Measurements from ENCODE around the gene CYB5R3.

Gene CYB5R3

DNA sequence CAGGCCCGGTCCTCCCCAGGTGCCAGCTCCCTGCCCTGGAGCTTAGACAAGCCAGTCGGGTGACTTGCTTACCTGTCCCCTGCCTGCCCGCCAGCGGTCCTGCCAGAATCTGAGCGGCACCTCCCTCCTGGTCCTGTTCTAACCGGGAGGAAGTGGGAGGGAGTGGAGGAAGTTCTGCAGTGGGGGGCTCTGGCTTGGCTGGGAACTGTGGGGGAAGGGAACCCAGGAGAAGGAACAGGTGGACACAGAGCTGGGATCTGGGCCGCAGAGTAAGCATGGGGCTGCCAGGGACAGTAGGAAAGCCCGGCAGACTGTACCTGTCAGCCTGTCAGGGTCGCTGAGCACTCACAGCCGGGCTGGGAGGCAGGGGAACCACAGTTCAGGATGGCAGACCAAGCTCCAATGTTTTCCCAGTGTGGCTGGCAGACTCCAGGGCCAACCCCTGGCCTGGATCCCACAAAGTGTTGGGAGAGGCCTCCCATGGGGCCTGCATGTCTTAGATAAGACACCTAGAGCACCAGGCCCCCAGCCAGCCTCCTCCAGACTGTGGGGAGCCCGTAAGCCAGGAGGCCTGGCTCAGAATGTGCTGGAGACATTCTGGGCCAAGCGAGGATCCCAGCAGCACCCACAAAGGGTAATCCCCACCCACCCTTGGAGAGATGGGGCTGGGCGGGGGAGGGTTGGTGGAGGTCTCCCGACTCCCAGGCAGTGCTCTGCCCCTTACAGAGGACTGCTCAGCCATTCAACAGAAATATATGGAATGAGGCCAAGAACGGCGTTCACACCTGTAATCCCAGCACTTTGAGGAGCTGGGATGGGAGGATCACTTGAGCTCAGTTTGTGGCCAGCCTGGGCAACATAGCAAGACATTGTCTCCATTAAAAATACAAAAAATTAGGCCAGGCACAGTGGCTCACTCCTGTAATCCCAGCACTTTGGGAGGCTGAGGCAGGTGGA, 2.3 kb downstream of the CYB5R3 start:
- TF ChIP-seq YY1 (IDR thresholded peaks at IDR 0.05; ENCODE audit: insufficient read depth, insufficient read length) (no peak), SUZ12 (IDR thresholded peaks at IDR 0.05; ENCODE audit: extremely low read depth, insufficient read depth, insufficient read length) (no peak), ZNF274 (IDR thresholded peaks at IDR 0.05; ENCODE audit: low read depth, low read length) (no peak)
- no peaks in the 10 kb centered on the region for H3K27me3 ChIP-seq (ENCODE audit: insufficient read depth, insufficient read length)
- H3K9me3 ChIP-seq (ENCODE audit: insufficient read depth, low read length) = no peaks in the 10 kb centered on the region
- DNase-seq (ENCODE audit: low read depth, low spot score) = no peak
- H3K4me3 ChIP-seq (ENCODE audit: insufficient read length, low read depth) = no peak overlapping the region
- peaks cover 15% of the 10 kb centered on the region for H3K4me1 ChIP-seq (ENCODE audit: insufficient read depth, insufficient read length)
- H3K9ac ChIP-seq (ENCODE audit: insufficient read length, low read depth) = no peak overlapping the region
- H3K36me3 ChIP-seq (ENCODE audit: insufficient read depth, insufficient read length, low read length) = peaks cover 19% of the 10 kb centered on the region

DNA sequence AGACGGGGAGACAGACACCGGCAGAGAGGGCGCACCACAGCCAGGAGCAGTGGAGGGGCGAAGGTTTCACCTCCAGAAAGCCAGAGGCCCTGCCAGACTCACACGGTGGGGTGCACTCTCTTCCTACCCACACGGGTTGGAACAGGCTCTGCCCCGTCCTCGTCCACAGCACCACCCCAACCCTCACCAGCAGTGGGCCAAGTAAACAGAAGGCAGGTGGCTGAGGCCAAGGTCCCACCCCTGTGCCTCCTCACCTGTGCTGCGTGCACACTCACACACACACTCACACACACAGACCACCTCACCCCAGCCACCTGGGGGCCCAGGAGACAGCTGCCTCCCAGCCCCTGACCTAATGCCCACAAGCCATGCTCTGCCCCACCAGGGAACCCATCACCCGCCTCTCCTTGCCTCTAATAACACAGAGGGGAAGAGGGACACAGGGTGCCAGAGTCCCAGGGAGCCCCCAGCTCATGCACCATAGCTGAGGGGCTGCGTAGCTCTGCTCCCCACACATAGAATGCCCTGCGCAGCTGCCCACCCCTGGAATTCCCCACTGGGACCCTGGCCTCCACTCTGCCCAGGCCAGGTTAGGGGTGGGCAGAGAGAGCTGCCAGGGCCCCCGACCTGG, 3.1 kb downstream of the CYB5R3 start:
- Histone ChIP-seq H3K4me1 (ENCODE audit: insufficient read depth, insufficient read length) (peaks cover 15% of the 10 kb centered on the region), H3K27me3 (ENCODE audit: insufficient read depth, insufficient read length) (no peaks in the 10 kb centered on the region), H3K9ac (ENCODE audit: insufficient read length, low read depth) (no peak overlapping the region), H3K36me3 (ENCODE audit: insufficient read depth, insufficient read length, low read length) (peaks cover 19% of the 10 kb centered on the region), H3K9me3 (ENCODE audit: insufficient read depth, low read length) (no peaks in the 10 kb centered on the region), H3K4me3 (ENCODE audit: insufficient read length, low read depth) (no peak overlapping the region)
- DNase-seq (ENCODE audit: low read depth, low spot score) = no peak
- TF ChIP-seq SUZ12 (IDR thresholded peaks at IDR 0.05; ENCODE audit: extremely low read depth, insufficient read depth, insufficient read length) (no peak), ZNF274 (IDR thresholded peaks at IDR 0.05; ENCODE audit: low read depth, low read length) (no peak), YY1 (IDR thresholded peaks at IDR 0.05; ENCODE audit: insufficient read depth, insufficient read length) (no peak)

- H3K27me3 ChIP-seq (ENCODE audit: insufficient read depth, insufficient read length) = no peaks in the 10 kb centered on the region
- peaks cover 15% of the 10 kb centered on the region for H3K4me1 ChIP-seq (ENCODE audit: insufficient read depth, insufficient read length)
- no peaks in the 10 kb centered on the region for H3K9me3 ChIP-seq (ENCODE audit: insufficient read depth, low read length)
- no peak for DNase-seq (ENCODE audit: low read depth, low spot score)
- no peak for TF ChIP-seq SUZ12 (IDR thresholded peaks at IDR 0.05; ENCODE audit: extremely low read depth, insufficient read depth, insufficient read length)
- TF ChIP-seq YY1 (IDR thresholded peaks at IDR 0.05; ENCODE audit: insufficient read depth, insufficient read length) = no peak
- no peak for TF ChIP-seq ZNF274 (IDR thresholded peaks at IDR 0.05; ENCODE audit: low read depth, low read length)
- H3K36me3 ChIP-seq (ENCODE audit: insufficient read depth, insufficient read length, low read length) = peaks cover 19% of the 10 kb centered on the region
- H3K9ac ChIP-seq (ENCODE audit: insufficient read length, low read depth) = peak overlapping the region; percentile 10
- no peak overlapping the region for H3K4me3 ChIP-seq (ENCODE audit: insufficient read length, low read depth)
Observed at GRCh38 chr22:42645341-42645937, 3.8 kb downstream of the CYB5R3 start.

DNA sequence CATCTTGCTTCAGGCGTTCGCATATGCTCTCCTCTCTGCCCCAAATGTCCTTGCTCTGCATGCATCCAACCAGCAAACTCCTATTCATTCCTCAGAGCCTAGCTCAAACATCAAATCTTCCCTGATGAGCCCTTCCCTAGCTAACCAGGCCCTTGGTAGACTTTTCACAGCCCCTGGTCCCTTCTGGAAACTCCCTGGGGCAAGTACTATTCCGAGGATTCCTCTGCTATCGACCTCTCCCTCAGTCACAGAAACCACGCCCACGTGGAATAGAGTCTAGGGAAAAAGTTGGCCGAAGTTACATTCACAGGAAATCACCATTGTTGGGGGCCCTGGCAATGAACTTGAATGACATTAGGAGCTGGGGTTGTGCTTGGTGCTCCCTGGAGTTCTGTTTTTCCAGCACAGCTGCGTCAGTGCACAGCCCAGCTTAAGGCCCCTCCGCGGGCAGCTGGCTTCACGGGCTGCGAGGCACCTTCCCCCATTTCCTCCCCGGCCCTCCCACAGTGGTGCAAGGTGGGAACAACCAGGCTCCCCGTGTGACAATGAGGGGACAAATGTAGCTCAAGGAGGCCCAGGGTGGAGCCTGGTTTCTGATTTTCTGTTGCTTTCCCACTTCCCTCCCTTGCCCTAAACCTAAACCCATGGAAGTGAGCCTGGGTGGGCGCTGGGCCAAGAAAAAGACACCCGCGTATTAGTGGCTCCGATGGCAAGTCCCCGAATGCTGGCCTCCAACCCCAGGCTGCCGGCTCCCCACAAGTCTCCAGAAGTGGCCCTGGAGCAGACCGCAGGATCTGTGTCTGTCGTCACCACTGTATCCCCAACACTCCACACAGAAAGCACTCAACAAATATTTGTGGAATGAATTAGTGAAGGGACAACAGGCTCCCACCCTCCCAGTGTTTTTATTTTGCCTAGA, 4.5 kb downstream of the CYB5R3 start:
- no peak overlapping the region for H3K4me3 ChIP-seq (ENCODE audit: insufficient read length, low read depth)
- H3K36me3 ChIP-seq (ENCODE audit: insufficient read depth, insufficient read length, low read length) = peaks cover 19% of the 10 kb centered on the region
- peaks cover 15% of the 10 kb centered on the region for H3K4me1 ChIP-seq (ENCODE audit: insufficient read depth, insufficient read length)
- H3K9ac ChIP-seq (ENCODE audit: insufficient read length, low read depth) = no peak overlapping the region
- DNase-seq (ENCODE audit: low read depth, low spot score) = no peak
- H3K9me3 ChIP-seq (ENCODE audit: insufficient read depth, low read length) = no peaks in the 10 kb centered on the region
- H3K27me3 ChIP-seq (ENCODE audit: insufficient read depth, insufficient read length) = no peaks in the 10 kb centered on the region
- TF ChIP-seq YY1 (IDR thresholded peaks at IDR 0.05; ENCODE audit: insufficient read depth, insufficient read length) = no peak
- TF ChIP-seq ZNF274 (IDR thresholded peaks at IDR 0.05; ENCODE audit: low read depth, low read length) = no peak
- TF ChIP-seq SUZ12 (IDR thresholded peaks at IDR 0.05; ENCODE audit: extremely low read depth, insufficient read depth, insufficient read length) = no peak

DNA sequence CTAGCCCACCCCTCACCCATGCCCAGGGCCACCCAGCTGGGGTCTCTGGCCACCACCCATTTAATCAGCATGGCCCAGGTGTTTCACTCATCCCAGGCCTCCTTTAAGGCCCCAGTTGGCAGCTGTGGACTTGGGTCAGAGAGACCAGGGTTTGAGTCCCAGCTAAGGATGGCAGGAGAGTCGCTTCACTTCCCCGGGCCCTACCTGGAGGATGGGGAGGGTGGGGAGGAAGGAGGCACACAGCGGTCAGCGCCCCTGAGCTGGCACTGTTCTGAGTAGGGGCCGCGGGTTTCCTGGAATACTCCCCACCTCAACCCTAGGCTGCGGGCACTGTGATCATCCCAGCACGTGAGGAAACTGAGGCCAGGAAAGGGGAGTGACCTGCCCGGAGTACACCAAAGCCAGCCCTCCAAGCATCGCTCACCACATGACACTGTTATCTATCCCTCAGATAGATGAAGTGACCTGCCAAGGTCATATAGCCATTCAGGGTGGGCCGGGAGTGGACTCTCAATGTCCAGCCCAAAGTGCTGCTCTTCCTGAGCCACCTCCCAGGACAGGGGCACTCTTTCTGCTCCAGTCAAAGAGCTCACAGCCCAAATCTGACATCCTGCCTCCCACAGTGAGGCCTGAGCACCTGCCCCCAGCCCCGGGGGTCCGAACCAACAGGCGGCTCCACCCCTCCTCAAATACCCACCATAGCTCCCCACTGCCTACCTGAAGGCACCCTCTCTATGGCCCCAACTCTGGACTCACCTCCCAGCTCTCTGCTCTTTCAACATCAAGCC, 5.4 kb downstream of the CYB5R3 start:
- no peak for TF ChIP-seq YY1 (IDR thresholded peaks at IDR 0.05; ENCODE audit: insufficient read depth, insufficient read length)
- TF ChIP-seq ZNF274 (IDR thresholded peaks at IDR 0.05; ENCODE audit: low read depth, low read length) = no peak
- TF ChIP-seq SUZ12 (IDR thresholded peaks at IDR 0.05; ENCODE audit: extremely low read depth, insufficient read depth, insufficient read length) = no peak
- Histone ChIP-seq H3K9me3 (ENCODE audit: insufficient read depth, low read length) (no peaks in the 10 kb centered on the region), H3K4me1 (ENCODE audit: insufficient read depth, insufficient read length) (peaks cover 15% of the 10 kb centered on the region), H3K27me3 (ENCODE audit: insufficient read depth, insufficient read length) (no peaks in the 10 kb centered on the region), H3K9ac (ENCODE audit: insufficient read length, low read depth) (peak overlapping the region; percentile 9), H3K4me3 (ENCODE audit: insufficient read length, low read depth) (no peak overlapping the region), H3K36me3 (ENCODE audit: insufficient read depth, insufficient read length, low read length) (peaks cover 19% of the 10 kb centered on the region)
- no peak for DNase-seq (ENCODE audit: low read depth, low spot score)

Measured in NT2/D1 (cell line).